OCI-LY7 (cell line): ENCODE measurements around the gene MSH3. TPM values are rescaled to one million over a fixed set of nuclear protein-coding genes. Genes with fewer than 3 reads are reported as not detected.

Source experiments
- BruUV-seq: library from RNA; stranded (reverse); fragments of 400-500 nt; replicated peaks from 2 replicates; lab custom pipeline; 2021; lab: Mats Ljungman, UMichigan
- CTCF ChIA-PET: fragments of 300-600 bp; sonication (Branson Sonifier 250); formaldehyde crosslinking; loops from one replicate; lab custom pipeline; 2022; ENCODE audit warnings: antibody characterized with exemption; ENCODE audit not compliant: unreplicated experiment; lab: Charles Lee
- POLR2A ChIA-PET: fragments of 300-600 bp; sonication (Branson Sonifier 250); formaldehyde crosslinking; loops from one replicate; lab custom pipeline; 2022; ENCODE audit warnings: antibody characterized with exemption; lab: Charles Lee
- DNase-seq: peaks from one replicate; pipeline ENCODE4 v3.0.0-alpha.2; 2015; ENCODE audit warnings: low spot score
- H2AFZ ChIP-seq: fragments of 200-600 bp; sonication (generic), shearing (Covaris generic); 2 replicates; pipeline ENCODE4 v1.6.1; 2014; ENCODE audit warnings: mild to moderate bottlenecking, antibody characterized with exemption, low read length, moderate library complexity
- H3K27ac ChIP-seq: fragments of 200-600 bp; sonication (generic); 2 replicates; pipeline ENCODE4 v1.5.1; 2014; ENCODE audit warnings: mixed run types, low read depth, mild to moderate bottlenecking, moderate library complexity, low read length, inconsistent platforms; ENCODE audit not compliant: poor library complexity, severe bottlenecking
- H3K36me3 ChIP-seq: fragments of 200-600 bp; sonication (generic); 2 replicates; pipeline ENCODE4 v1.6.1; 2014; ENCODE audit warnings: mild to moderate bottlenecking, antibody characterized with exemption, low read length, moderate library complexity, mixed read lengths; ENCODE audit not compliant: insufficient read depth
- H3K4me1 ChIP-seq: fragments of 200-600 bp; sonication (generic); 2 replicates; pipeline ENCODE4 v1.5.1; 2014; ENCODE audit warnings: mild to moderate bottlenecking, low read length; ENCODE audit not compliant: insufficient read depth, poor library complexity, severe bottlenecking
- H3K4me2 ChIP-seq: fragments of 200-600 bp; sonication (generic); 2 replicates; pipeline ENCODE4 v1.6.1; 2014; ENCODE audit warnings: mild to moderate bottlenecking, low read length
- H3K4me3 ChIP-seq: fragments of 200-600 bp; sonication (generic); 2 replicates; pipeline ENCODE4 v1.5.1; 2014; ENCODE audit warnings: mild to moderate bottlenecking, low read depth, low read length; ENCODE audit not compliant: poor library complexity, severe bottlenecking
- H3K79me2 ChIP-seq: fragments of 200-600 bp; sonication (generic); 2 replicates; pipeline ENCODE4 v1.6.1; 2016; ENCODE audit warnings: low read depth, mild to moderate bottlenecking, low read length, moderate library complexity, mixed read lengths; ENCODE audit not compliant: insufficient read depth
- H3K9me2 ChIP-seq: fragments of 200-600 bp; sonication (generic); 2 replicates; pipeline ENCODE4 v1.6.1; 2016; ENCODE audit warnings: mild to moderate bottlenecking, low read length, mixed read lengths; ENCODE audit not compliant: insufficient read depth
- H3K9me3 ChIP-seq: fragments of 200-600 bp; sonication (generic); 2 replicates; pipeline ENCODE4 v1.6.1; 2014; ENCODE audit warnings: mild to moderate bottlenecking, mixed run types, low read length, mixed read lengths
- H4K20me1 ChIP-seq: fragments of 200-600 bp; sonication (generic); 2 replicates; pipeline ENCODE4 v1.6.1; 2014; ENCODE audit warnings: mild to moderate bottlenecking, antibody characterized with exemption, low read length, moderate library complexity, mixed read lengths; ENCODE audit not compliant: insufficient read depth
- CTCF ChIP-seq: fragments of 200-600 bp; sonication (generic); conservative IDR thresholded peaks from 2 replicates; pipeline ENCODE4 v1.5.1; 2014; ENCODE audit warnings: mild to moderate bottlenecking, antibody characterized with exemption, low read length, moderate library complexity, mixed read lengths
- EZH2phosphoT487 ChIP-seq: fragments of 200-600 bp; sonication (generic); IDR thresholded peaks from 2 replicates; pipeline ENCODE4 v1.6.1; 2018; ENCODE audit warnings: low read depth, borderline replicate concordance, mild to moderate bottlenecking, mixed run types, antibody characterized with exemption, low read length, moderate library complexity, mixed read lengths
- intact Hi-C: fragments of 100-400 bp; cut with micrococcal nuclease; formaldehyde crosslinking; loops from one replicate; pipeline ENCODE4 v1.10.0; 2022; ENCODE audit not compliant: unreplicated experiment
- total RNA-seq, 2 experiments: library from RNA; depleted of rRNA in 1 of 2; stranded (reverse); fragments of >200 nt in 1 of 2; shearing (Covaris generic) in 1 of 2; gene quantifications; 2 replicates each; pipeline ENCODE4 v1.2.3, GENCODE V29; 2014 to 2022

Gene MSH3
- total RNA-seq, 2 experiments from 2014 or later, result 15.4 to 28.3 TPM

GRCh38 chr5:80740999-80741398 lies 86.5 kb downstream of the MSH3 start:
- no peaks in the 10 kb centered on the region for H3K9me2 ChIP-seq
- peaks cover 65% of the 10 kb centered on the region for H3K36me3 ChIP-seq
- no peak for DNase-seq
- H3K4me2 ChIP-seq, result no peak overlapping the region
- H3K4me3 ChIP-seq, result no peak overlapping the region
- no peaks in the 10 kb centered on the region for H3K4me1 ChIP-seq
- POLR2A ChIA-PET, result interaction anchor here (0.8 kb wide), 2 partner anchors 24 to 46 kb away, joined by 3 read pairs; no protein-coding TSS in a partner anchor
- H4K20me1 ChIP-seq, result no peaks in the 10 kb centered on the region
- intact Hi-C loops, result no loop called here
- no peaks in the 10 kb centered on the region for H3K9me3 ChIP-seq
- H3K27ac ChIP-seq, result no peak overlapping the region
- CTCF ChIA-PET, result no interaction called here
- TF ChIP-seq EZH2phosphoT487, result no peak
- TF ChIP-seq CTCF, result no peak
- no peak overlapping the region for H2AFZ ChIP-seq
- no peaks in the 10 kb centered on the region for H3K79me2 ChIP-seq
- BruUV-seq, result no TSS peak

DNA sequence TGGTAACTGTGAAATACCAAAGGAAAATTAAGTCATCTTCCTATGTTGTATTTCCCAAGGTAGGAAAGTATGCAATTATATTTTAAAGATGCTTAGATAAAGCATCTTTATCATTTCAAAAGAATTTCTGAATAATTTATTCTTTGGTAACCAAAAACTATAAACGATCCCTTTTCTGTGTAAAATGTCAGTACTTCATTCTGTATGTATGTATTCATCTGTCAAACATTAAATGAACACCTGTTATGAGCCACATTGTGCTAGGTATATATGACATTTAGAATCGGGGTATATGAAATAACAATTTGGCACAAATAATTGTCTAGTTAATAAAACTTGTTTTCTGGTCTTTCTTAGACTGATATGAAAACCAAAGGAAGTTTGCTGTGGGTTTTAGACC lies 89.7 kb downstream of the MSH3 start:
- H3K79me2 ChIP-seq, result no peaks in the 10 kb centered on the region
- CTCF ChIA-PET, result no interaction called here
- BruUV-seq, result no TSS peak
- no peak overlapping the region for H3K4me2 ChIP-seq
- POLR2A ChIA-PET, result no interaction called here
- peaks cover 81% of the 10 kb centered on the region for H3K36me3 ChIP-seq
- H3K4me1 ChIP-seq, result no peaks in the 10 kb centered on the region
- no peak for DNase-seq
- TF ChIP-seq EZH2phosphoT487, result no peak
- TF ChIP-seq CTCF, result no peak
- no peak overlapping the region for H3K4me3 ChIP-seq
- no peak overlapping the region for H3K27ac ChIP-seq
- intact Hi-C loops, result no loop called here
- no peaks in the 10 kb centered on the region for H4K20me1 ChIP-seq
- H3K9me2 ChIP-seq, result no peaks in the 10 kb centered on the region
- H3K9me3 ChIP-seq, result no peaks in the 10 kb centered on the region
- H2AFZ ChIP-seq, result no peak overlapping the region

DNA sequence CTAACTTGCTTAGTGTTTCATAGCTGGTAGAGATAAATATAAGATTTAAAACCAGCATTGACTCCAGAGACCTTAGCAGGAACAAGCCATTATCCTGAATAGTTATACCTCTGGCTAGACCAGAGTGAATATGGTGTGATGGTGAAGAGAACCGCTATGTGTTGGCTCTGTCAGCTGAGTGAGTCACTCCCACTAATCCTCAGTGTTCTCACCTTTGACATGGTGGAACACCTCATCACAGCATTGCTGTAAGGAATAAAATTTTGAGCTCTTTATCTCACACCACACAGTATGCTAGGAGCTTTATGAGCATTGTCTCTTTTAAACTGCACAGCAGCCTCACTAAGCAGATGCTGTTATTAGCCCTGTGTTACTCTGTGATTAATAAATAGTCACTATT lies 91.0 kb downstream of the MSH3 start:
- no peak for DNase-seq
- no peak overlapping the region for H3K27ac ChIP-seq
- ChIA-PET CTCF (no interaction called here), POLR2A (no interaction called here)
- H2AFZ ChIP-seq, result no peak overlapping the region
- no peak overlapping the region for H3K4me2 ChIP-seq
- peaks cover 92% of the 10 kb centered on the region for H3K36me3 ChIP-seq
- no TSS peak for BruUV-seq
- no peaks in the 10 kb centered on the region for H3K4me1 ChIP-seq
- no peaks in the 10 kb centered on the region for H3K79me2 ChIP-seq
- no peak overlapping the region for H3K4me3 ChIP-seq
- no peaks in the 10 kb centered on the region for H4K20me1 ChIP-seq
- TF ChIP-seq CTCF (no peak), EZH2phosphoT487 (no peak)
- no peaks in the 10 kb centered on the region for H3K9me3 ChIP-seq
- intact Hi-C loops, result no loop called here
- no peaks in the 10 kb centered on the region for H3K9me2 ChIP-seq
